Measurements from ENCODE around the gene GNB1L.

GNB1L gene

DNA sequence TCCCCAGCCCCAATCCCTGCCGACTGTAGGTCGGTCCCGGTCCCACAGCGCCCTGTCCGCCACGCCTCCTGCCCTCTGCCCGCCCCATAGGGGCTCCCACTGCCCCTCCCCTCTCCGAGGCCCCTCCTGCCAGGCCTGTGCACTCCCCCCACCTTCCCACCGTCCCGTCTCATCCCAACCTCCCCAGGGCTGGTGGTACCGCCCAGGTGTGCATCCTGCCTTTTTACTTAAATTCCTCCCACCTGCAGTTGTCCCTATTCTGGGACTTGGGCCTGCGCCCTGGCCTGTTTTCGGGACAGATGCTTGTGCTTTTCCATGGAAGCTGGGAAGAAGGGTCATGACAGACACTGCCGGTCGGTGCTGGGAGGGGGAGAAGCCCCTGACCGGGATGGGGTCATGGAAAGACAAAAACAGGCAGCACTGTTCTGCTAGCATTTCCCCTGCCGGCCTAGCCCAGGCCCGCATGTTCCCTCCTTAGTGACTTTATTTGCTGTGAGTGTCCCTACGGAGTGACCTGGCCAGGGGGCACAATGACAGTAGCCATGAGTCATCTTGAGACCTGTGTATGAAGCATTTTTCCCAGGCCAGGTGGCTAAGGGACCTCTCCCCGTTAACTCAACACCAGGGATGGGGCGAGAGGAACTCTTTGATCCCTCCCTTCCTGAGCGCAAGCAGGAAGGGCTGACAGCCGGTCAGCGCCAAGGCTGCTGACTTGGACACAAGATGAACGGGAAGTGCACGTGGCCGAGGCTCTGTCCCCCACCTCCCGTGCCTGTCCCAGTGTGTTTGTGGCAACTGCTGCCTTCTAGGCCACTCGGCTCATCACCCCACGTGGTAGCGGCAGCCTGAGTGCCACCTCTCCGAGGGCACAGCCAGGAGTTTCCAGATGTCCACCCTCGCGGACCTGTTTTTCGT lies 87.0 kb downstream of the GNB1L start:
- Histone ChIP-seq H3K4me3 (ENCODE audit: low read depth in 1 of 5, low read length in 5 of 5) (peak overlapping the region in 4 of 5 donors; percentile 27 to 61 (median 44)), H3K27ac (ENCODE audit: low read depth, low read length) (no peak overlapping the region), H3K4me1 (ENCODE audit: control insufficient read depth in 5 of 5, insufficient read depth in 5 of 5, low read length in 5 of 5) (peaks cover 0 to 35% (median 23%) of the 10 kb centered on the region in 5 donors), H3K9me3 (ENCODE audit: control insufficient read depth in 5 of 5, low read length in 5 of 5) (no peaks in the 10 kb centered on the region), H3K36me3 (ENCODE audit: control insufficient read depth in 5 of 5, insufficient read depth in 5 of 5, low read length in 5 of 5) (no peaks in the 10 kb centered on the region), H3K9ac (ENCODE audit: low read length in 5 of 5) (peak overlapping the region in 1 of 5 donors; percentile 7), H3K27me3 (ENCODE audit: control insufficient read depth in 5 of 5, insufficient read depth in 4 of 5, low read length in 5 of 5) (peaks cover 27 to 47% (median 32%) of the 10 kb centered on the region in 5 donors)

DNA sequence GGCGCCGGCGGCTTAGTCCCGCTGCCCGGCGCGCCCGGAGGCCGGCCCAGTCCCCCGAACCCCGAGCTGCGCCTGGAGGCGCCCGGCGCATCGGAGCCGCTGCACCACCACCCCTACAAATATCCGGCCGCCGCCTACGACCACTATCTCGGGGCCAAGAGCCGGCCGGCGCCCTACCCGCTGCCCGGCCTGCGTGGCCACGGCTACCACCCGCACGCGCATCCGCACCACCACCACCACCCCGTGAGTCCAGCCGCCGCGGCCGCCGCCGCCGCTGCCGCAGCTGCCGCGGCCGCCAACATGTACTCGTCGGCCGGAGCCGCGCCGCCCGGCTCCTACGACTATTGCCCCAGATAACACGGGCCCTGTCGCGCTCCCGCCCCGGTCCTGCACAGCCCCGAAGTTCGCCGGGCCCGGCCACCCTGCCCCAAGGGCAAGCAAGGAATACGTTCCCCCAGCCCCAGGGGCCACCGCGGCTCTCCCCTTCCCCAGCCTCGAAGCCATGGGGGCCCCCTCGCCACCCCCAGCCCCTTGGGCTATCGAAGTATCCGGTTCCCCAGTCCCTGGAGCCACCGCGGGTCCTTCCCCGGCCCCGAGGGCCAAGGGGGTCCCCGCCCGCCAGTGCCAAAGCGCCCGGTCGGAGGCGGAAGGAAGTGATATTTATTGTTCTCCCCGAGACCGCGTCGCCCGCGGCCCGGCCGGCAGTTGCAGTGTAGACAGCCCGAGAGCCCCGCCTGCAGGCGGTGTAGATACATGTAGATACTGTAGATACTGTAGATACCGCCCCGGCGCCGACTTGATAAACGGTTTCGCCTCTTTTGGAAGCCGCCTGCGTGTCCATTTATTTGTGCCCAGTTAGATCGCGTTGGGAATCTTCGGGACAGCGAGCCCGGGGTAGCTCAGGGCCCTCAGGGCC lies 87.9 kb downstream of the GNB1L start:
- Histone ChIP-seq H3K9me3 (ENCODE audit: control insufficient read depth in 5 of 5, low read length in 5 of 5) (no peaks in the 10 kb centered on the region), H3K27me3 (ENCODE audit: control insufficient read depth in 5 of 5, insufficient read depth in 4 of 5, low read length in 5 of 5) (peaks cover 27 to 55% (median 38%) of the 10 kb centered on the region in 5 donors), H3K36me3 (ENCODE audit: control insufficient read depth in 5 of 5, insufficient read depth in 5 of 5, low read length in 5 of 5) (no peaks in the 10 kb centered on the region), H3K4me3 (ENCODE audit: low read depth in 1 of 5, low read length in 5 of 5) (peak overlapping the region in 4 of 5 donors; percentile 27 to 61 (median 44)), H3K9ac (ENCODE audit: low read length in 5 of 5) (peak overlapping the region in 1 of 5 donors; percentile 30), H3K27ac (ENCODE audit: low read depth, low read length) (no peak overlapping the region), H3K4me1 (ENCODE audit: control insufficient read depth in 5 of 5, insufficient read depth in 5 of 5, low read length in 5 of 5) (peaks cover 0 to 37% (median 21%) of the 10 kb centered on the region in 5 donors)

DNA sequence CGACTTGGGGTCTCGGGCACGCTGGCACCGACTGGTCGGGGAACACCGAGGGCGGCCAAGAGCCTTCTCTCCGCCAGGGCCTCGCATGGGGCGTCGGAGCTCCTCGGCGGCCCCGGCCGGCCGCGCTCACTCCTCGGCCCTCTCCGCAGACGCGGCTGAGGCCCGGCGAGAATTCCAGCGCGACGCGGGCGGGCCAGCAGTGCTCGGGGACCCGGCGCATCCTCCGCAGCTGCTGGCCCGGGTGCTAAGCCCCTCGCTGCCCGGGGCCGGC lies 88.5 kb downstream of the GNB1L start:
- no peak overlapping the region for H3K9ac ChIP-seq (ENCODE audit: low read length in 5 of 5)
- no peaks in the 10 kb centered on the region for H3K36me3 ChIP-seq (ENCODE audit: control insufficient read depth in 5 of 5, insufficient read depth in 5 of 5, low read length in 5 of 5)
- H3K4me3 ChIP-seq (ENCODE audit: low read depth in 1 of 5, low read length in 5 of 5): peak overlapping the region in 2 of 5 donors; percentile 40 to 61
- peaks cover 27 to 56% (median 38%) of the 10 kb centered on the region in 5 donors for H3K27me3 ChIP-seq (ENCODE audit: control insufficient read depth in 5 of 5, insufficient read depth in 4 of 5, low read length in 5 of 5)
- peaks cover 0 to 41% (median 21%) of the 10 kb centered on the region in 5 donors for H3K4me1 ChIP-seq (ENCODE audit: control insufficient read depth in 5 of 5, insufficient read depth in 5 of 5, low read length in 5 of 5)
- no peaks in the 10 kb centered on the region for H3K9me3 ChIP-seq (ENCODE audit: control insufficient read depth in 5 of 5, low read length in 5 of 5)
- no peak overlapping the region for H3K27ac ChIP-seq (ENCODE audit: low read depth, low read length)

DNA sequence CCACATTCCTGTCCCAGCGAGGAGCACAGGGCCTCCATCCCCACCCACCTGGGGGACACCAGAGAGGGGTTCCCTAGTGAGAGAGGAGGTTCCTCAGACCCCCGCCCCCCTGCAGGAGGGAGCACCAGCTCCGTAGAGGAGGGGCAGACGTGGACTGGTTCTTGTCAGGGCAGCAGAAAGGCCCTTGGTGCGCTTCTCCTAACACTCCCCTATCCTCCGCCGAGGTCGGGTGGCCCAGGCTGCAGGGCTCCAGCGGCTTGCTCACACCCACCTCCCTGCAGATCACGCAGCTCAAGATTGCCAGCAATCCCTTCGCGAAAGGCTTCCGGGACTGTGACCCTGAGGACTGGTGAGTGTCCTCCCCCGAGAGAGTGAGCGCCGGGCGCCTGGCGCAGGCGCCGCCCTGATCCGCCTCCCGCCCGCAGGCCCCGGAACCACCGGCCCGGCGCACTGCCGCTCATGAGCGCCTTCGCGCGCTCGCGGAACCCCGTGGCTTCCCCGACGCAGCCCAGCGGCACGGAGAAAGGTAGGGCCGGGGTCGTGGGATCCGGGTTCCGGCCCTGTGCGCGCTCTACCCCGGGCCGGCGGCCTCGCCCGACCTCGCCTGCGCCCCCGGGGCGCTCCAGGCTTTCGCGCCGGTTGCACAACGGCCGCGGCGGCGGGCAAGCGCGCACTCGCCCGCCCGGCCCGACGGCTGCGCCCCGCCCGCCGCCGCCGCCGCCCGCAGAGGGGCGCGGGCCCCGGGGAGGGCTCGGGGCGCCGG lies 89.0 kb downstream of the GNB1L start:
- Histone ChIP-seq H3K36me3 (ENCODE audit: control insufficient read depth in 5 of 5, insufficient read depth in 5 of 5, low read length in 5 of 5) (no peaks in the 10 kb centered on the region), H3K9ac (ENCODE audit: low read length in 5 of 5) (no peak overlapping the region), H3K27ac (ENCODE audit: low read depth, low read length) (no peak overlapping the region), H3K9me3 (ENCODE audit: control insufficient read depth in 5 of 5, low read length in 5 of 5) (no peaks in the 10 kb centered on the region), H3K4me3 (ENCODE audit: low read depth in 1 of 5, low read length in 5 of 5) (peak overlapping the region in 4 of 5 donors; percentile 32 to 61 (median 52)), H3K4me1 (ENCODE audit: control insufficient read depth in 5 of 5, insufficient read depth in 5 of 5, low read length in 5 of 5) (peaks cover 0 to 43% (median 21%) of the 10 kb centered on the region in 5 donors), H3K27me3 (ENCODE audit: control insufficient read depth in 5 of 5, insufficient read depth in 4 of 5, low read length in 5 of 5) (peaks cover 23 to 59% (median 37%) of the 10 kb centered on the region in 5 donors)

DNA sequence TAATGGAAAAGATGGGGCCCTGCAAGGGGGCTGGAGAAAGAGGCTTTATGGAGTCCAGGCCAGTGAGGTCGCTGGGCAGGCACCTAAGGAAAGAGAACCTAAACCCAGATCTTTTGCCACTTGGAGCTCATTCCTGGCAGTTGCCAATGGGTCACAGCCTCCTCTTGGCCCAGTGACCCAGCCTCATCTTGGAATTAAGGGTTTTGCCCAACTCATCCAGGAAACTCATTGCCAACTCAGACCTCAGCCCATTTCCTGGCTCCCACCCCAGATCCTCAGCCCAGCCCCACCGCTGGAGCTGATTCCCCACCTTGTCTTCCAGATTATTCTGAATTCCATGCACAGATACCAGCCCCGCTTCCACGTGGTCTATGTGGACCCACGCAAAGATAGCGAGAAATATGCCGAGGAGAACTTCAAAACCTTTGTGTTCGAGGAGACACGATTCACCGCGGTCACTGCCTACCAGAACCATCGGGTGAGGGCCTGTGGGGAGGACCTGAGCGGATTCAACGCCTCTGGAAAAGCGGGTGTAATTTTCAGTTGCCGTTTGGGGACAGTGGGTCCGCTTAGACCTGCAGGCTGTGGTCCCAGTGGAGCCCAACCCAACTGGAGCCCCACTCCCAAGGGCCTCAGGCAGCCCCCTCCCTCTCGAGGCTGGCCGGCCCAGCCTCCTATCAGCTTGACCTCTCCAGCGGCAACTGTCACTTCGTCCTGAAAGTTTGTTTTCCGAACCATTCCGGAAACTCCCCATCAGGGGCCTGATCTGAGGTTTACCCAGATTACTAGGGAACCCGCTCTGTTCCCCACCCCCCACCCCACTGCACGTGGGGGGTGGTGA lies 89.8 kb downstream of the GNB1L start:
- H3K4me1 ChIP-seq (ENCODE audit: control insufficient read depth in 5 of 5, insufficient read depth in 5 of 5, low read length in 5 of 5): peaks cover 0 to 43% (median 23%) of the 10 kb centered on the region in 5 donors
- no peak overlapping the region for H3K27ac ChIP-seq (ENCODE audit: low read depth, low read length)
- H3K36me3 ChIP-seq (ENCODE audit: control insufficient read depth in 5 of 5, insufficient read depth in 5 of 5, low read length in 5 of 5): no peaks in the 10 kb centered on the region
- H3K9ac ChIP-seq (ENCODE audit: low read length in 5 of 5): no peak overlapping the region
- H3K4me3 ChIP-seq (ENCODE audit: low read depth in 1 of 5, low read length in 5 of 5): peak overlapping the region in 2 of 5 donors; percentile 58 to 61
- no peaks in the 10 kb centered on the region for H3K9me3 ChIP-seq (ENCODE audit: control insufficient read depth in 5 of 5, low read length in 5 of 5)
- H3K27me3 ChIP-seq (ENCODE audit: control insufficient read depth in 5 of 5, insufficient read depth in 4 of 5, low read length in 5 of 5): peaks cover 20 to 60% (median 35%) of the 10 kb centered on the region in 5 donors

DNA sequence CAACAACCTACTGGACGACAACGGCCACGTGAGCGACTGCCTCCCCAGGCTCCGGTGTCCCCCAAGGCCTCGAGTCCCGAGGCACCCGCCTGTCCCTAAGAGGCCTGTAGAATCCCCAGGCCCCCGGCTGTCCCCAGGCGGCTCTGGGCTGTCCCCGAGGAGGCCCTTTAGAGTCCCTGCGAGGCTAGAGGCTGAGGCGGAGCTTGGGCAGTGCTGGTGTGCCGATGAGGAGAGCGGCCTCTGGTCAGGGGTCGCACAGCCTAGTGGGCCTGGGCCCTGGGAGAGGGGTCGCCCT lies 90.4 kb downstream of the GNB1L start:
- H3K36me3 ChIP-seq (ENCODE audit: control insufficient read depth in 5 of 5, insufficient read depth in 5 of 5, low read length in 5 of 5): no peaks in the 10 kb centered on the region
- H3K9ac ChIP-seq (ENCODE audit: low read length in 5 of 5): no peak overlapping the region
- H3K4me3 ChIP-seq (ENCODE audit: low read depth in 1 of 5, low read length in 5 of 5): no peak overlapping the region
- no peaks in the 10 kb centered on the region for H3K9me3 ChIP-seq (ENCODE audit: control insufficient read depth in 5 of 5, low read length in 5 of 5)
- peaks cover 20 to 60% (median 41%) of the 10 kb centered on the region in 5 donors for H3K27me3 ChIP-seq (ENCODE audit: control insufficient read depth in 5 of 5, insufficient read depth in 4 of 5, low read length in 5 of 5)
- H3K27ac ChIP-seq (ENCODE audit: low read depth, low read length): no peak overlapping the region
- peaks cover 0 to 50% (median 29%) of the 10 kb centered on the region in 5 donors for H3K4me1 ChIP-seq (ENCODE audit: control insufficient read depth in 5 of 5, insufficient read depth in 5 of 5, low read length in 5 of 5)

DNA sequence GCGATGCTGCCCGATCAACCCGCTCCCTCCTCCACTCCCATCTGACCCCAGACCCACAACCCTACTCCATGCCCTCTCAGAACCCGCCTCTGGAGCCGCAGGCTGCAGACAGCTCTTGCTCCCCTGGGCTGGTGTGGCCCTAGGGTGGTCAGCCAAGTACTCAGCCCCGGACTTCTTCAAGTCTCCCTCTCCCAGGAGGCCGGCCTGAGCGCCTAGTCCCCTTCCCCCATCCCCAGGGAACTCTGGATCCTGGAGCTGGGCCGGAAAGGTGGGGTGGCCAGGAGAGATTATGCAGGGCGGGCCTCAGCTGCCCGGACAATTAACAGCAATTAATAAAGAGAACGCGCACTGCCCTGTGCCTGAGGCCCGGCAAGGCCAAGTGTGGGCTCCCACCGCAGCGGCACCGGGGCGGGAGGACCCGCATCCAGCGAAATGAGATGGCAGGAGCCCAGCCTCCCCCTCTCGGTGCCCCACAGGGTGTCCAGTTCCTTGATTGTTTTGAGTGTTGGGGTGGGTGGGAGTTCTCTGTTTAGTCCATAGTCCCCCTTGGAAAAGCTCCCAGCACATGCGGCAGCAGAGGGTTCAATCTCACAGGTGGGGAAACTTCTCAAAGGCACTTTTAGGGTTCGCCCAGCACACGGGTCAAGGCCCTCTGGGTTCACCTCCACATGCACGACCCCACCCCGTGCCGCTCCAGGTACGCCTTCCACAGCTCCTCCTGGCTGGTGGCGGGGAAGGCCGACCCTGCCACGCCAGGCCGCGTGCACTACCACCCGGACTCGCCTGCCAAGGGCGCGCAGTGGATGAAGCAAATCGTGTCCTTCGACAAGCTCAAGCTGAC lies 91.0 kb downstream of the GNB1L start:
- Histone ChIP-seq H3K9me3 (ENCODE audit: control insufficient read depth in 5 of 5, low read length in 5 of 5) (no peaks in the 10 kb centered on the region), H3K9ac (ENCODE audit: low read length in 5 of 5) (no peak overlapping the region), H3K27me3 (ENCODE audit: control insufficient read depth in 5 of 5, insufficient read depth in 4 of 5, low read length in 5 of 5) (peaks cover 24 to 63% (median 46%) of the 10 kb centered on the region in 5 donors), H3K36me3 (ENCODE audit: control insufficient read depth in 5 of 5, insufficient read depth in 5 of 5, low read length in 5 of 5) (no peaks in the 10 kb centered on the region), H3K4me3 (ENCODE audit: low read depth in 1 of 5, low read length in 5 of 5) (no peak overlapping the region), H3K4me1 (ENCODE audit: control insufficient read depth in 5 of 5, insufficient read depth in 5 of 5, low read length in 5 of 5) (peaks cover 0 to 52% (median 33%) of the 10 kb centered on the region in 5 donors), H3K27ac (ENCODE audit: low read depth, low read length) (no peak overlapping the region)

DNA sequence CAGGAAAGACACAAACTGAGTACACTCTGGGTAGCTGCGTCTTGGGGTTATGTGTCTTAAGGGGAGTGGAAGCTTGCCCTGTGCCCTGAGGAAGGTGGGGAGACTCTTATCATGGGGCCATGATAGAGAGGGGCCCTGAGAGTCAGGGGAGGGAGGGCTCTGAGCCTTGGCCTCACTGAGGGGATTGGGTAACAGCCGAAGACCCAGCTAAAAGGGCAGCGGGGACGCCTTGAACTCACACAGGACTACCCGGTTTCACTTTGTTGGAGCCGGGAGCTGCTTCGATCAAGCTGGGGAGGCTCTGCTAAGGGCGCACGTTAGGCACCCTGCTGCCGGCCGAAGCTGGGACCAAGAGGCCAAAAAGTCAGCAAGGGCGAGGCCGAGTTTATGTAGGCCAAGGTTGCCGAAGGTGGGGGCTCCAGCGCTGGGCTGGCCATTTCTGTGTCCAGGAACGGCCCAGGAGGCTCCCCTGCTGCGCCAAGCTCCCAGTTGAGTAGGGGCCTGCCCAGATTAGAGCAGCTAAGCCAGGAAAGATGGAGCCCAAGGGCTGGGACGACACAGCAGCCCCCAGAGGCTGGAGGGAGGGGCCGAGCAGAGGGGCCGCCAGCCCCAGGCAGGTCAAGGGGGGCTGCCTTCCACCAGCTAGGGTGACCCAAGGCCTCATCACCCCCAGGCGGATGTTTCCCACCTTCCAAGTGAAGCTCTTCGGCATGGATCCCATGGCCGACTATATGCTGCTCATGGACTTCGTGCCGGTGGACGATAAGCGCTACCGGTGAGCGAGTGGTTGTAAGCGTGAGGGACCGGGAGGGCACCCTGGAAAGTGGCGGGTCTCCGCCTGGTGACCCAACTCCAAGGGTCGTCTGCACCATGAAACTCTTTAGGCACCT lies 91.9 kb downstream of the GNB1L start:
- H3K4me3 ChIP-seq (ENCODE audit: low read depth in 1 of 5, low read length in 5 of 5): peak overlapping the region in 2 of 5 donors; percentile 29 to 32
- H3K27me3 ChIP-seq (ENCODE audit: control insufficient read depth in 5 of 5, insufficient read depth in 4 of 5, low read length in 5 of 5): peaks cover 22 to 62% (median 47%) of the 10 kb centered on the region in 5 donors
- no peak overlapping the region for H3K27ac ChIP-seq (ENCODE audit: low read depth, low read length)
- no peak overlapping the region for H3K9ac ChIP-seq (ENCODE audit: low read length in 5 of 5)
- no peaks in the 10 kb centered on the region for H3K36me3 ChIP-seq (ENCODE audit: control insufficient read depth in 5 of 5, insufficient read depth in 5 of 5, low read length in 5 of 5)
- peaks cover 0 to 43% (median 25%) of the 10 kb centered on the region in 5 donors for H3K4me1 ChIP-seq (ENCODE audit: control insufficient read depth in 5 of 5, insufficient read depth in 5 of 5, low read length in 5 of 5)
- H3K9me3 ChIP-seq (ENCODE audit: control insufficient read depth in 5 of 5, low read length in 5 of 5): no peaks in the 10 kb centered on the region

Data from subcutaneous abdominal adipose tissue (tissue), 5 donors.